Activated CD4-positive, alpha-beta T cell treated with anti-CD3 and anti-CD28 coated beads, Interleukin-2, amount 50 U/mL, for 48 hours (primary cell): ENCODE results near the gene USP47.

ENCODE experiments used
- DNase-seq, 2 experiments: peaks; one replicate each; pipeline ENCODE4 v3.0.0-alpha.2; 2020

The USP47 gene

DNA sequence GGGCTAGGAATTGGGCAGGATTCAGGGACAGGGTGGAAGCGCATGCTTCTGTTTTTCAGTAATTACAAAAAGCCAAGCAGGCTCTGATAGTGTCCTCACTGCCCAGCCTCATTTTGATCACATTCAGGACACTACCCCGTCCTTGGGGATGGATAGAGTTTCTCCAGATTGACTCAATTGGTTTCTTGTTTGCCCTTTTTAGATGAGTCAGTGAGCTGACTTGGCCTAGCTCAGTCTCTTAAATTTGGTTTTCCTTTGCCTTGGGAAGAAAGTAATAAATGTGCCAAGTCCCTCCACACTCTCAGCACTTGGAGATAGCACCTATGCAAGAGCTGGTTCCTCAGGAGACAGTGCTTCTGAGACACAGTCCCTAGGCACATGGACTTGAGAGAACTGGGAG, 141.2 kb downstream of the USP47 start:
- no peak for DNase-seq

DNA sequence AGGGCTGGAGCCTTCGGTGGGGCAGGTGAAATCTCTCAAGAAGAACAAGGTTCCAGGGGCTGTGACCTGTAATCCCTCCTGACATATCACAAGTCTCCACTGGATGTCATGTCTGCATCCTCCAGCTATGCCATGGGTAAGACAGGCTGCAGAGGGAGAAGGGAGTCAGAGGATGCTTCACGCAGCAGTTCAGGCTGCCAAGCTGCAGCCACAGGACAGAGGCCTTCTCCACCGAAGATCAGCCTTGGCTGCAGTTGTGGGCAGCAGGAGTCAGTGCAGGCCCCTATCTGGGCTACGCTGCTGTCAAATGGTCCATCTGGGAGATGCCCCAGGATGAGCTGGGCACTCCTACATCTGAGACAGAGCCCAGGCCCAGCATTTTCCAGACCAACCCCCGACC, 141.7 kb downstream of the USP47 start:
- no peak for DNase-seq

DNA sequence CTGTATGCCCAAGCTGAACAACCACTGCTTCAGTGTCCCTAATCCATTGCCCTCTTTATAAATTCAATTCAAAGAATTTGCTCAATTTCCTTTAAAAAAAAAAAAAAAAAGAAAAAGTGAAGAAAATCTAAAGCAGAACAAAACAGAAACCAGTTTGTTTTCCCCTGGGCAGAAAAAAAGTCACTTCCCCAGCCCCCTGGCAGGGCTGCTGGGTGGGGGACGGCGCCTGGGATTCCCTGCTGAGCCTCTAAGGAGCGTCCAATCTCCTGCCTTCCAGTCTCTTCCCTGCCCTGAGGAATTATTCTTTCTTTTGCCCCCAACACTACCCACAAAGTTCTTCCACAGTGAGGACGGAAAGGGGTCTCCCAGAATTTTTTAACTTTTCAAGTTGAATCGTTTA, 142.8 kb downstream of the USP47 start:
- DNase-seq = no peak

DNA sequence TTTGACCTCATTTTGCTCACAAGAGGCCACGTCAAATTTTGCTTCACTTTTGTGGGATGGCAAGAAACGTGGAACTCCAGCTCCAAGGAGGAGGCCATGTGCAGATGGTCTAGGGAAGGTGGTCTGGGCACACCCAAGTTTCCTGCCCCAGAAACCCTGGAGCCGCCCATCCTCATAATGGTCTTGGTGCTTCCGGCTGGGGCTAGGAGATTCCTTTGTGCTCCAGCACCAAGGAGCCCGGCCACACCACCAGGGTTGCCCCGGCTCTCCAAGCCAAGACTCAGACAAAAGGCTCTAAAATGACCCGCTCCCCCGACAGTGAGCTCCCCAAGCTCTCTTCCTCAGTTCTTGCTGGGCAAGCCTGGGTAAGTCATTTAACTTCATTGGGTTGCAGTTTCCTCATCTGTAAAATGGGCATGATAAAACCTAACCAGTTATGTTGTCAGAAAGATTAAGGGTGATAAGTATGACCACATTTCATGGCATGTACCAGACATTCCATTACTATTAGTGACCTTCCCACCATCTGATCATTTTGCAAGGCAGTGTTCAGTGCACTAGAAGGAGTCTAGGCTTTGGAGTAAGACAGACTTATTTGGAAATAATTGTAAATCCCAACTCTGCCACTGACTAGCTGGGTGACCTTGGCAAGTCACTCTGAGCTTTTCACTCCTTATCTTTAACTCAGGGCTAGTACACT, 143.4 kb downstream of the USP47 start:
- DNase-seq = no peak

DNA sequence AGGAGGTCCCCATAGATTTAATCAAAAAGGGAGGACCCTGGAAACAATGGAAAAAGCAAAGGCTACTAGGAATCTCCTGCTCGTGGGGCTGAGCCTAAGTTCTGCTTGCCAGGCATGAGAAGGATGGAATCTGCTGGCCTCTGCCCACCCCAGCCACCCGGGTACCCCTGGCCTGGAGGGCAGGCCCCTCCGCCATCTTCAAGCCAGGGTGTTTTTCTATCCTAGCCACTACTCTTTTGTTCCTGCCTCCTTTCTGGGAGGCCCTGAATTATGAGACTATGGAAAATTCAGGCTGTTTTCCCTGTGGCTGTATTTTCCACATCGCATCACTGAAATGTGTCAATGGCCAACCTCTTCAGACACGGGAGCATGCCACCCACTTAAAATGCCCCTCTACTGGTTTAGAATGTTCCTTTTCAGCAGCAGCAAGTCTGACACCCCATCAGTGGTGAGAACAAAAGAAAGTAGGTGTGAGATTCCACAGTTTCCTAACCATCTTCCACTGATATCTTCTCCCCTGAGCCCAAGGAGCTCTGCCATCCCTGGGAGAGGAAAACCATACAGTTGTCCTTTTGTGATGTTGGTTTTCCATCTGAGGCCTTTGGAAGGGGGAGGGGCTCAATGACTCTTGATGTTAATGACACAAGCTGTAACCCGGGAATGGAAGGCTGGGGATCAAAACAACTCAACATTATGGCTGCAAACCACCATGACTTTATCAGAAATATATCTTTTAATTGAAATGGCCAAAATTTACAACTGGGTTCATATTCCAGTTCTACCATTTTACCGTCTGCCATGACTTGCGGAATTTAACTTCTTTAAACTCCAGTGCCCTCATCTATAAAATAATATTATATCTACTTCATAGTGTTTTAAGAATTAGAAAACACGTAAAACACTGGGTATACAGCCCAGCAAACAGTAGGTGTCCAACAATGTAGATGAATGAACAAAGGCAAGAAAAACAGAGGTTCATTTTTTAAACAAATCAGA, 144.5 kb downstream of the USP47 start:
- DNase-seq = no peak

DNA sequence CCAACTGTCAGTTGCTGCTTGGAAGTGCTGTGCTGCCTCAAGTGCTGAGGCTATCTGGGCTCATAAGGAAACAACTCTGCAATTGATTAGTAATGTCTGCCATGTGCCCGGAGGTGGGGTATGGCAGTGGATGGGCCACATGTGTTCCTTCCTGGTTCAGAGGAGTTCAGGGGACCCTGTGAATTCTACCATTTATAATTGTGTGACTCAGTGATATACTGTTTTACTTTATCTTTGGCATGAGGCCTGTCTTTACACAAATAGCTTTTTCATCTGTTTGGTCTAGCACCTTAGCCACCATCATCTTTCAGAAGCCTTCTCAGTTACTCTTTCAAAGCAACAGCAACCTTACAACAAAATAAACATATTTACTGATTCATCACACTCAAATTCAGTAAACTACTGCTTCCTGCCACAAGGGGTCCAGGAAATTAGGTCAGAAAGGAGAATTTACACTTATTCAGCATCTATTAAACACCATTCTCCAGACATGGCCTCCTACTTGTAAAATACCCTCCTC, 145.8 kb downstream of the USP47 start:
- no peak for DNase-seq

DNA sequence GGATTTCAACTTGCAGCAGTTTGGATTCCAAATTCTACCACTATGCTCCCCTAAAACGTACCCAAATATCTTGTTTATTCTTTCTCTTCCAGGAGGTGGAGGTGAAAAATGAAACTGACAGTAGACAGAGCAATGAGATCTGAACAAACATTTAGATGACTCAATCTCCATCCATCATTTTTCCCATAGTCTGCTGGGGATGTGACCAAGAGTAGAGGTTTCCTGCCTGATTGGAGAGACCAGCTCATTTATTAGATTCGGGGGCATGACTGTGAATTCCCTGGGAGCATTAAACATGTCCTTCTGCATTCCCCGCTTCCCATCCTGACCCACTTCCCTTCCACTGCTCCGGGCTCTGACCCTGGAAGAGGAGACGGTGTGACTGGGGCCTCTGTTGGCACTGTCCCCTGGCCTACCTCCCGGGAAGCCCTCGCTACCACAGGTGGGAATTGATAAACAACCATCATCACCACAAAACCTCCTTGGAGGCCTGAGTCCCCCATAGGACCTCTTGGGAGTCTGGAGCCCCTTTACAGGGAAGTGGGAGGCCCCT, 146.4 kb downstream of the USP47 start:
- no peak for DNase-seq

DNA sequence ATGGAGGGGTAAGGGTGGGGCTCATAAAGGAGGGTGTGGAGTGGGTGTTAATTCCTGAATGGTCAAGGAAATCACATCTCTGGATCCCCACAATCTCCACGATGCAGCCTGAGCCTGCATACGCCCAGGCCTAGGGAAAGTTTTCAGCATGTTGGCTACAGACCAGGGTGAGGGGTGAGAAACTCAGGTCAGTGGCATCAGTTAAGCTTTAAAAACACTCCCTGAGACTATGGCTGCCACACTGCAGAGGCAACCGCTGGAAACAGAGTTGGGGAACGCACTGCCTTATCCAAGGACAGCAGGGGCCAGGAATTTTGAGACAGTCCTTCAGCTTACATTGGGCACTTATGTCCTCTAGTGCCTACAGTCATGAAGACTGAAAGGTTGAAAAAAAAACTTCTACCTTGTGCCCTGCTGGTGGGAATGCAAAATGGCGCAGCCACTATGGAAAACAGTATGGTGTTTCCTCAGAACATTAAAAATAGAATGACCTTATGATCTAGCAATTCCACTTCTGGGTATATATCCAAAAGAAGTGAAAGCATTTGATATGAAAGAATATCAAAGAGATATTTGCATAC, 147.0 kb downstream of the USP47 start:
- DNase-seq = no peak

DNA sequence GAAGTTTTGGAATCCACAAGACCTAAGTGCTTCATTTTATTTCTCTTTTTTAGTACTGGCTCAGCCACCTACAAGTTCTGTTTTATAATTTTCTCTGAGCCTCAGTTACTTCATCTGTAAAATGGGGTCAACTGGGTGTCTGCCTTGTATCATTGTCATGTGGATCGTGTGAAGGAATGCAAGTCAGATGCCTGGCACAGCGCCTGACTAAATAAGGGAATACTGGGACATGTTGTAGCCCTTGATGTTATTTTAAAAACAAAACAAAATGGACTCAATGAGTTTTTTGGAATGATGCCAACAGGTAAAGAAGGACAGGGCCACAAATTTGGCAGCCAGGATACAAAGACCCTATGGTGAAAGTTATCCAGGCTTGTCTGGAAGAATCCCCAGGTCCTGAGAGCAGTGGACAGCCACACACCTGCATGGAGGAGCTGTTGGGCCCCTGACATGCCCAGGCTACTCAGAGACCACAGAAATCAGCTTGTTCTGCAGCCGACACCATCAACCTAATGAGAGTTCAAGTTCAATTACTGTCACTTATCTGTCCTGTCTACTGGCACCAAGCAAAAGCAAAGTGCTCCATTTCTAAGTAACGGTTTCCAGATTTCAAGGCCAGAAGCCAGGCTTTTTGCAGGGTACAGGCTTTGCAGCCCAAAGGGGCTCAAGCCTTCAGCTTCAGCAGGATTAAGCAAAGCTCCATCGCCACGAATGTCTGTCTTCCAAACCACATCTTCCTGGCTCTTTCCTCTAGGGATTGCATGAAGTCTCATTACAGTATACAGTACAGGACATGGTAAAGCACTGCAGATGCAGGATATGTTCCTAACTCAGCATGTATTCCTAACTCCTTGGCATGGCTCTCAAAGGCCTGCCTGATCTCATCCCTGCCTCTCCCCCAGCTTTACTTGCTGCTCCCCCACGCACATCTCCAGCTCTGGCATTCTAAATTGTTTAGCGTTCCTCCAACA, 148.3 kb downstream of the USP47 start:
- no peak for DNase-seq

DNA sequence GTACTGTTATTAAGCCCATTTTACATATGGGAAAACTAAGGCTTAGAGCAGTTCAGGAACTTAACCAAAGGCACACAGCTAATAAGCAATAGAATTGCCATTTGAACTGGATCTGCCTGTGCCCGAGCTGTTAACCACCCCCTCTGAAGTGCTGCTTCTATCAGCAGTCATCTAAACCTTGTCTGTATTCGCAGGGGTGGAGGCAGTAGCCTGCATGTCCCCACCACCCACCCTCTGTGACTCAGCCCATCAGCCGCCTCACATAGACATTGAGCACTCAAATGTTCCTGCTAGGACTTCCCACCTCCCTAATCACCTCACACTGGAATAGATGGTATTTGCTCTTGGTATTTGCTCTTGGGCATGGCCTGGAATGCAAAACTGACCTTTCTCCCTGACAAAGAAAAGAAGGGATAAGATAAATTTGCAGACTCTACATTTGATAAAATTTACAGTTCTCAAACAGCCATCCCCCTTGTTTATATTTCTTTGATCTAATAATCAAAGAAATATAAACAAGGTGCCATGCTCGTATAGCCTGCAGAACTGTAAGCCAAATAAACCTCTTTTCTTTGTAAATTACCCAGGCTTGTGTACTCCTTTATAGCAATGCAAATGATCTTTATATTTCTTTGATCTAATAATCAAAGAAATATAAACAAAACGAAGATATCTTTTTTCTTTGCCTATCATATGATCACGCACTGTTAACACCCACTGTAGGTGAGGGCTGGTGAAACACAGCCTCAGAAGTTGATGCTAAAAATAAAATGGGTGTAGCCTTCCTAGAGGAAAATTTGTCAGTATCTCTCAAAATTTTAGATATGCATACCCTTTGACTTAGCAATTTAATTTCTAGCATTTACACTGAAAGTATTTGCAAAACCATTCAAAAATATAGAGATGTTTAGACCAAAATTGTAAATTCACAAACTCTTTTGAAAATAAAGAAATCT, 150.8 kb downstream of the USP47 start:
- no peak for DNase-seq

DNA sequence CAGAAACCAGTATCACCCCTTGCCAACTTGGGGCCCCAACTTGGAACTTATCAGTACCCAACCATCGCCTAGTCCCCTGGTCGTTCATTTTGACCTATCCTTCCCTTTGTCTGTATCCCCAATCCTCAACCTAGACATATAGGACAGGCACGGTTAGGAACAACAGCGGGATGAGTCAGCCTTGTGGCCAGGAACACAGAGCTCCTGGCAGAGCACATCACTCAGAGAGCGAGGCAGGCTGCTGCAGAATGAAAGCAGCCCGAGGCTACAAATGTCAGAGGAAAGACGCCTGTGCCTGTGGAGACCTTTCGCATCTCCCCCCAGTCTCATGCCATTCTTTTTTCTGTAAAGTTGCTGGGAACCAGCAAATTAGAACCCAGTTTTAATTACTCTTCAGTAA, 152.1 kb downstream of the USP47 start:
- no peak for DNase-seq

DNA sequence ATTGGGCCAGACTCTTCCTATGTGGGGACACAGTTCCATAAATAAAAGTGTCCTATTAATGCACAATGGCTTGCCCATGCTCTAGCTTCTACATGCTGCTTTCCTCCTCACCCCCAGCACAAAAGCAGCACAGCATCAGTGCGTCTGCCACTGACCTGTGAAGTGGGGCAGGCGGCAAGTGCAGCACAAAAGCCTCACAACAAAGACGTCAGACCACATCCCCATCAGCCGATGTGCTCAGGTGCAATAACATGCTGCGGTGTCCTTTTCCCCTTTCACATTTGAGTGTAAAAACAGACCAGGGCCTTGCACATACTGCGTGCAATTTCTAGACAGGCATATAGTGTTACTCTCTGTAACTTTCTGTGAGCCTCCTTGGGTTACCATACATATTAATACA, 153.8 kb downstream of the USP47 start:
- DNase-seq = no peak

DNA sequence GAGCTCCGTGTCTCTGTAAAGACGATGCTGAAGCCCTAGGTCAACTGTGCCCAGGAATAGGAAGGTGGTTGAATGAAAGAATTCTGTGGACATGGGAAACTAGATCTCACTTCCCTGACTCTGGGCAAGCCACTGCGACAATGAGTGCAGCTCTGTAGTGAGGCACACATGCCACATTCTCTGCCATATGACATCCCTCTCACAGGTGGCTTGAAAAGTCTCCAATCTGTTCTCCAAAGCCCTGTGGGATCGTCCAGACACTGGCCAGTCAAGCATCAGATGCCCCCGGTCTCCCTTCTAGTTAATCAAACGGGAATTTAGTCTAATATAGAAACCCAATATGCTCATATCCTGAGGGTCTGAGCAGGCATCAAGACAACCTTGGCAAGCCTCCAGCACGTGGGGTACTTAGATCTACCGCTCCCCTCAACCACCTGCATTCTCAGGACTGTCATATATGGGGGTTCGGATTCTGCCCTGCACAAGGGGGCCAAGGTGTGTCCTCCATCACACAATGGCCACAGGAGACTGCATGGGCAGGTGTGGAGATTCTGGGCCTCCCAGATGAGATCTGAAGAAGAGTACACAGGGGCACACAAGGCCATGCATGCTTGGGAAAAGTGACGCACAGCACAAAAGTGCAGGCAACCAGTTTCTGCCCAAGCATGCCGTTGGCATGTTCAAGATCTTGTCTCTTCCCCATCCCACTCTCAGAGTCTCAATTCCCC, 154.7 kb downstream of the USP47 start:
- DNase-seq = no peak

DNA sequence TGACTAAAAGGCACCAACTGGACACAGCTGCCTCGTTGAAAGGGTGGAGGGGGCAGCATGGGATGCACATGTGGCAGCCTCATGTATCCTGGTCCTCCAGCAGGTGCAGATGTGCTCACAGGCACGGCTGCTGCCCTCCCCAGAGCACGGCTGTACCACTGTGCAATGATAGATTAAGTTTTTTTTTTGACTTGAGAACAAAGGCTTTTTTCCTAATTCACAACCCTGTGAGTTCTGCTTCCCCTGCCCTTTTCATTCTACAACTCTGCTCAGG, 155.2 kb downstream of the USP47 start:
- DNase-seq = no peak

DNA sequence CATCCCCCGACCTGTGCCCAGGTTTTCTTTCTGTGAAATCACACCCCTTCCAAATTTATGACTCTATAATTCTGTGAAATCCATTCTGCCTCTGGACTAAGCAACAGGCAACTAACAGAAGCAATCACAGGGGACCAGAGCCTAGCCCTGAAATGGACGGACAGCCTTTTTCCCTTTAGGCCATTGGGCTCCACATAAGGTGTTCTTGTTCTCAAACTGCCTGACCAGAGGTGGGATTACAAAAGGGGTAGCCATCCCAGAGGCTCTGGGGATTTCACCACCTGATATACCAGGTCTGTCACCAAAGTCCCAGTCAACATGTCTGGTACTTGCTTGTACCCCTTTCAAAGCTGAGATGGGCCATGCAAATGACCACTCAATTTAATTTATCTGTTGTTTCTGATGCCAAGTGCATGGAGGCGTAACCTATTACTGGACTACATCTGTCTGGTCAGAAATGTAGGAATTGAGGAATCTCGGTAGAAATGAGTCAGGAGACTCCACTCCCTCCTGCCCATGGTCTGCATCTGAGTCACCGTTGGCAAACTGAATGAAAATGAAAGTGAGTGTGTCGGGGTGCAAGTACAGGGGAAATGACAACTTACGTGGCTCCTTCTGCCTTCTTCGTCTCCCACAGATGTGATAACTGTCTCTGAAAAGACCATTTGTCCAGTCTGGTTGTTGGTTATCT, 156.5 kb downstream of the USP47 start:
- peak in 1 of 2 experiments; percentile 13 for DNase-seq

DNA sequence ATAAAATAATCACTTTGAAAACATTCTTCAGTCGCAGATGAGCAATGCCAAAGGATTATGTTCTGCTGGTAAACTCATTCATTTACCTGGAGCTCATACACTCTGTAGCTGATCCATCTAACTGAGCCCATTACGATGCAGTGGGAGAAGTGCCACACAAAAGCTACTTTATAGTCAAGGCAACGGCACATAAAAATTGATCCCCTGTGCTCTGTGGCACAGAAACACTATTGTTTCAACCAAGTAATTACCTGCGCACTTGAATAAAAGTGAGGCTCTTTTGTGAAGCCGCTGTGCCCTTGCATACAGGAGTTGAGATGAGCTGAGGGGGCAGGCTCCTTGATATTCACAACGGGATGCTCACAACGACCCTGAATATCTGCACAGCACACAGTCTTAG, 159.4 kb downstream of the USP47 start:
- DNase-seq = no peak

DNA sequence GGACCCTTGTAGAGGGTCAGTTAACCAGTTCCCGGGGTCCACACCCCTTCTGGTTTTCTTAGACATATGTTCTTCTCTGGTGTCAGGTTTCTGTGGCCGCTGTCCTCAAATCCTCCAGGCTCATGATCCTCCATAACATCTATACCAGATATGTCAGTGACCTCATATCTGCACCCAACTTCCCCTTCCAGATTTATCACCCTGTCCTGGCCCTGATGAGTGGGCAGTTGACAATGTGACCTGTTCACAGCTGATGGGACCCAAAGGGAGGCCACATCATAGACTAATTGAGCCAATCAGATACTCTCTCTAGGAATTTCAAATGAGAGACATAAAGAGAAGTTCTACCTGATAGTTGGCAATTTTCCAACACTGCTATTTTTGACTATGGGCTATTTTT, 161.6 kb downstream of the USP47 start:
- no peak for DNase-seq

DNA sequence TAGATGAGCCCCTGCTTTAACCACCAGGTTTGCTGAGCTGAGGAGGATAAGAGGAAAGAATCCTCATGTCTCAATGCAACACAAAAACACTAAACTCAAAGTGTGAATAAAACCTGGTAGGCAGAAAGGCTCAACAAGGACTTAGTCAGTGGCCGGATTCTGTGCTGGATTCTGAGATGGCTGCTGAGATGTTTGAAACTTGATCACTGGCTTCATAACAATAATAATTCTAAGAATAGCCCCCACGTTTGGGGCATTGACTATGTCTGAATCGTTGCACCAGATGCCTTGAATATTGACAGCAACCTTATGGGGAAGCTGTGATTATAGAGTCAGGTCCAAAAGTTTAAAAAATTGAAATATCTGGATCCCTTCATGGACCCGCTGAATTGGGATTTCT, 162.0 kb downstream of the USP47 start:
- DNase-seq = no peak

DNA sequence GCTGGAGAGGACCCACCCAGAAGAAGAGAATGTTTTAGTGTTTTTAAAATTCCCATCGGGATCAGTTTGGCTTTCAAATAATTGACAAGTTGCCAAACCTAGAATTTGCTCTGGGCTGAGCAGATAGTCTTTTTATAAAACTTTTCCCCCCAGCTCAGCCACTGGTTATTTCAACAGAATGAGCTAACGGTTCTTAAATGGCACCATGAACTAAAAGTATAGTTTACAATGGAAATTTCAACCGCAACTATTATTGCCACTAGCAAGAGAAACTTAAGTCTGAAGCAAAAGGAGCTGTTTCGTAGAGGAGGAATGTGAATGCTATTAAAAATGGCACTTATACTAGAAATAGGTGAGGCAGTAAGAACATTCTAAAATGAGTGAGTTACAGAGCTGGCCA, 163.3 kb downstream of the USP47 start:
- DNase-seq = no peak

DNA sequence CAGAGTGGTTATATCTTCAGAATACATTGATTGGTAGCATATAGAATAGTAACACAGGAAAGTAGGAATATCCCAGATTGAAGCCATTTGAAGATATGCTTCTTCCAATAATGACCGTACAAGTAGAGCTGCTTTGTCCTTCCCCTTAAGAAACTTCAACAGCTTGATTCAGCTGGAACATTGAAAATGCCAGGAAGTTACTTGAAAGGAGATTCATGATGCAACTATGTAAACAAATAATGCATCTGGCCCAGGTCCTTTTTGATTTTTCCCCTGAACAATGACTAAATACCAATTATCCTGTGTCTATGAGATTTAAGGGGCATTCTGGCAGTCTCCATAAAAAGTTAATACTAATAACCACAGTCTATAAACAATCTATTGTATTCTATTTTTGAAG, 163.7 kb downstream of the USP47 start:
- no peak for DNase-seq
